GM10847 (cell line): ENCODE results near the gene FKBP9.

Experiments used
- POLR2A ChIP-seq: IDR thresholded peaks from 2 replicates; pipeline ENCODE4 v1.6.1; 2011; ENCODE audit not compliant: insufficient read length; ENCODE audit errors: extremely low read depth

The FKBP9 gene

GRCh38 chr7:32957326-32958045 is at the start of gene FKBP9:
Gene FKBP9, plus strand, starts transcription at chr7:32957440. Its CDS starts 134 bp downstream, at chr7:32957574.
- no peak for TF ChIP-seq POLR2A

DNA sequence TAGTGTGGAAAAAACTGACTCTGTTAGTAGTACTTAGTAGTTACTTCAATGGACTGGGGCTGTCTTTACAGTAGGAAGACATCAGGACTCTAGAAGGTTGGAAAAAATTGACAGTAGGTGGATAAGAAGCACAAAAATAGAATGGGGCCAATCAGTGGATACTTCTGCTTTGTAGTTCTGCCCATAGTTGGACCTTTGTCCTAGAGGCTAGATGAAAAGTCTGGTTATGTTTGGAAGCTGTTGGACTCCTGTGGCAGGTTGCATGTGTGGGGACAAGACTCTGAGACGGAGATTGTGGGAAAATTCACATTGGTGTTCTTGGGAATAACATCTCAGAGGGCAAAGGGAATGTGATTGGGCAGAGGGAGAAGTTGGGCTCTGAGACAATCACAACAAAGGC is 47.0 kb upstream of the FKBP9 start:
- TF ChIP-seq POLR2A: no peak

DNA sequence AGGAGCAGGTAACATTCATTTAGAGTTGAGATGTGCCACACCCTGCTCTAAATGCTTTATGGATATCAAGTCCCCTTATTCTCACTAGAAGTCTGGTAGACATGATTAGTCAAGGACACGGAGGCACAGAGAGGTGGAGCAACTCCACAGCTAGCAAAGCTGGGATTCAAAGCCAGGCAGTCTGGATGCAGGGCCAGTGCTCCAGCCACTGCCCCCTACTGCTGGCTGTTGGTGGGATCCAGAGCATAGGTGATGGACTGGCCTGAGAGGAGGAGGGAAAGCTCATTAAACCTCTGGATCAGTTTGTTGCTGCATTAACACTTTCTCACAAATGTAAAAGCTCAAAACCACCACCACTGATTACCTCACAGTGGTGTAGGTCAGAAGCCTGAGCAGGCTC is 43.1 kb upstream of the FKBP9 start:
- TF ChIP-seq POLR2A: no peak

- no peak for TF ChIP-seq POLR2A
These were observed 42.2 kb upstream of the FKBP9 start for GRCh38 chr7:32915041-32915536.

DNA sequence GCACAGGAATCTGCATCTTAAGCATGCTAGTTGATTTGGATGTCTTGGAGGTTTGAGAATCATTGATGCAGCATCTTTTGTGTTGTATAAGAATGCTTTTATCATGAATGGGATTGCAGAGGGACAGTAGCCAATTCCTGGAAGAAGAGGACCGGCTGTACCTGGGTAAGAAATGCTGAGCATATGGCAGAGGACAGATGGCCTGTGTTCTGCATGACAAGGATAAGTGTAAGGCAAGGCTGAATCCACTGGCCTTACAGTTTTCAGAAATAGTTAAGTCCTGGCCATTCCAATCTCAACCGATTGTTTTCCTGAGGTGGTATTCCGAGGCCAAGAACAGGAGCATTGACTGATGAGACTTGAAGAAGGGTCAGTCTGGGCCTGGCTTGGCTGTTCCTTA is 41.2 kb upstream of the FKBP9 start:
- no peak for TF ChIP-seq POLR2A

DNA sequence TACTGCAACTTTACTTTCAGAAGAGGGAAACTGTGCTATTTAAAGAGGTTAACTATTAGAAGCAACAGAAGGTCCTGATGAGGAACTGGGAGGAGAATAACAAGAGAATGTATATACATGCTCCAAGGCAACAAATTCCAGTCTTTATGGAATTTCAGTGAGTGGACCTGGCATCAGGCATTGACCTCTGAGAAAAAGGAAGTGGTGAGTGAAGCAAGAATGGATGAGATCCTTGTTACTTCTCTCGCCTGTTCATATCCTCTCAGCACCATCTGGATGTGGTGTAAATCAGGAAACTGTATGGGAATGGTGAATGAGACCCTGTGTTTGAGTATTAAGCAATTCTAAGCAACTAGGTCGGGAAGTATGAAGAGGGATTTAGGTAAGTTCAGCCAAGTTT is 35.3 kb upstream of the FKBP9 start:
- no peak for TF ChIP-seq POLR2A

DNA sequence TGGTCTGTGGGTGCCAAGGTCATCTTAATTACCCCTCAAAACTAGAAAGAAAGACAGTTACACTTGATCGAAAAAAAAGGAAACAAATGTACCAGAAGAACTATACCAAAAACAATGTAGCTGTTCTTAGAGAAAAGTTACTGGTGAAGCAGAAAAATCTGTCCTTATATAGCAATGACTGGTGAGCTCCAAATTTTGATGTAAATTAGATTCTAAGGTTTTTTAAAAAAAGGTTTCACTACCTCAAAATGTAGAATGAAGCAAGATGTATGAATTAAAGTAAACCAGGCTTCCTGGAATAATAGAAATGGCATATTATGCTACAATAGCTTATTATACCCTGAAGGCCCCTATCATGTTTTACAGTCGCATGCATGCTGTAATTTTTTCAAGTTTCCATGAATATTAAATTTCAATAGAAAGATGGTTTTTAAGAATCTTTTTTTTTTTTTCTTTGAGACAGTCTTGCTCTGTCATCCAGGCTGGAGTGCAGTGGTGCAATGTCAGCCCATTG is 28.4 kb upstream of the FKBP9 start:
- TF ChIP-seq POLR2A: no peak

- TF ChIP-seq POLR2A: no peak
These were observed 27.7 kb upstream of the FKBP9 start for GRCh38 chr7:32929430-32930143.

DNA sequence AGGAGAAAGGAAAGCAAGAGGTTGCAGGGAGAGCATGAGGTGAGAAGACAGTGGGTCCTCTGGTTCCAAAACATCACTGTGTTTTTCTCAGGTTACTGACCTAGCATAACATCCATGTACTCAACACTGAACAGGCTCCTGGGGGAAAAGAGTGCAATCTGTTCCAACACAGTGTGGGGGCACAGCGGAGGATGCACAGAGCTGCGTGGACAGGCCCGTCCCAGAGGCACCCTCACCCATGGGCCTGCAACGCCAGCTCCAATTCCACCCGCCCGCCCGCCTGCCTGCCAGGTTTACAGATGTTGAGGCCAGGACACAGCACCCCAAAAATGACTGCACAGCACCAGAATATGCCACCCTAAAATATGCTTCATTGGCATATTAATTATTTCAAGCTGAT is 26.9 kb upstream of the FKBP9 start:
- no peak for TF ChIP-seq POLR2A

- no peak for TF ChIP-seq POLR2A
These were observed 21.7 kb upstream of the FKBP9 start for GRCh38 chr7:32935558-32935957.

GRCh38 chr7:32936689-32937088 is 20.6 kb upstream of the FKBP9 start:
- TF ChIP-seq POLR2A: no peak

DNA sequence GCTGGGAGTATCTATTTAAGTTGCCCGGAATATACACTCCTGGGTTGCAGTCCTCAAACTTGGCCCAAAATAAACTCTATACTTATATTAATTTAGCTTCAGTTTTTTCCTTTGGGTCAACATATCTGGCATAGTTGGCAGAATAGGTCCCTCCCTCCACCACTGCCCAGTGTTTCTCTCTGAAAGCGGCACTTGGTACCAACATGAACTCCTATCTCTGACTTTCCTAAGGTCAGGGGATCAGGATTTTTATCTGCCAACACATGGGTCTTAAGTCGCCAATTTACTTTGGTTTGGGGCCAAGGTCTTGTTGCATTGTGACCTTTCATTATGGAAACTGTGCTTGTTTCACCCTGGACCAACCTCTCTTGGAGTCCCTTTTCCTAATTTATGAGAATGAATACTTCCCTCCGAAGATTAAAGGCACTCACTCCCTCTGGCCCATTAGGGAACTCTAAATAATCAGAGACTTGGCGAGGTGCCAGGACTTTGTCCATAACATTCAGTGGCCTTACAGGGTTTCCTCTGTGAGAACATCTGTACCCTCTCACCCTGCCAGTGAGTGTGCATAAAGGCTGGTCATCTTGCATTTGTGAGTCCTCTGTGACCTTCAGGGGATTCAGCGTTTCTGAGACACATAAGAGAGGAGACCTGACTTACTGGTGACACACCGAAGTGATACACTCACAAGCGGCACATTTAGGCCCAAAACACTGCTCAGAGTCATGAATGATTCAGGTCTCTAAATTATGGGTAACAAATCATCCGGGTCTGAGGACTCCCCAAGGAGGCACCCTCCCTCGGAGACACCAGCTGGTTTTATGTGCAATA is 19.7 kb upstream of the FKBP9 start:
- TF ChIP-seq POLR2A: no peak

DNA sequence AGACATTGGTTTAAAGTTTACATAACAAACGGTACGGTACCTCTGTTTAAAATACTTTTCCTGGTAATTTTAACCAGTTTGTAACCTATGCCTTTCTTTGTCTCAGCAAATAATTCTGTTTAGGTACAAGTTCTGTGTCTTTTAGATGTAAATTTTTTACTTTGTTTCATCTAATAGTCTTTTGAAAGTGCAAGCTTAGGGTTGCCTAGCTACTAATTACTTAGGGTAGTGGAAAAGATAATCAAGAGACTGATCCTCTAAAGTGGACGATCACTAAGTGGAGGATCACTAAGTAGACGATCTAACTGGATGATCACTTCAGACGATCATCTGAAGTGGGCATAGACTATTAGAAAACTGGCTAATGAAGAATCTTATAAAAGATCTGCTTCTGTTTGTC is 16.1 kb upstream of the FKBP9 start:
- no peak for TF ChIP-seq POLR2A

GRCh38 chr7:32941681-32942414 is 15.4 kb upstream of the FKBP9 start:
- TF ChIP-seq POLR2A: no peak
